HG02571 (cell line): Measurements from ENCODE around the gene HOXD4.

Experiments
- ATAC-seq: cut with Tn5 transposase; IDR thresholded peaks from one replicate; pipeline ENCODE4 v1.9.1; 2021; ENCODE audit warnings: mild to moderate bottlenecking, moderate library complexity; ENCODE audit not compliant: unreplicated experiment

HOXD4 gene

GRCh38 chr2:176187899-176188773 is 36.8 kb downstream of the HOXD4 start, which contains the start of gene HOXD1:
Gene HOXD1 (plus strand): TSS chr2:176188668. CDS start chr2:176188802, 134 bp downstream.
- no peak for ATAC-seq

- no peak for ATAC-seq
Observed at GRCh38 chr2:176188774-176189680, 37.7 kb downstream of the HOXD4 start.

- ATAC-seq, result no peak
Observed at GRCh38 chr2:176189681-176190641, 38.6 kb downstream of the HOXD4 start.

- no peak for ATAC-seq
Observed at GRCh38 chr2:176192351-176192750, 41.0 kb downstream of the HOXD4 start.

GRCh38 chr2:176193048-176193447 is 41.7 kb downstream of the HOXD4 start:
- ATAC-seq, result no peak

GRCh38 chr2:176199902-176200301 is 48.6 kb downstream of the HOXD4 start:
- ATAC-seq, result no peak

GRCh38 chr2:176200971-176201370 is 49.6 kb downstream of the HOXD4 start:
- ATAC-seq, result no peak

GRCh38 chr2:176202491-176202890 is 51.1 kb downstream of the HOXD4 start:
- no peak for ATAC-seq
